H1 (cell line): ENCODE measurements around the gene ZNF771. TPM values are rescaled to one million over a fixed set of nuclear protein-coding genes. Genes with fewer than 3 reads are reported as not detected.

Experiments
- CTCF ChIA-PET: fragments of 300-600 bp; sonication (Branson Sonifier 250); formaldehyde crosslinking; loops from one replicate; lab custom pipeline; 2021; ENCODE audit not compliant: partially characterized antibody; lab: Charles Lee
- POLR2A ChIA-PET: fragments of 300-600 bp; sonication (Branson Sonifier 250); formaldehyde crosslinking; loops from one replicate; lab custom pipeline; 2021; ENCODE audit warnings: inconsistent platforms; ENCODE audit not compliant: partially characterized antibody; lab: Charles Lee
- DNase-seq, 2 experiments: peaks; one replicate each; pipeline versions ENCODE4 v3.0.0 to v3.0.0-alpha.2; 2010 to 2022; ENCODE audit warnings: low spot score in 2 of 2, low read depth in 1 of 2, mixed read lengths in 1 of 2
- FAIRE-seq: peaks from 2 replicates; lab custom pipeline; 2011; peaks lifted over from hg19 to GRCh38; lab: Jason Lieb, UNC
- H2AFZ ChIP-seq: 2 replicates; pipeline ENCODE4 v1.8.1; 2012; ENCODE audit warnings: low read length, inconsistent platforms
- H2AK5ac ChIP-seq: 2 replicates; pipeline ENCODE4 v1.6.1; 2013; ENCODE audit warnings: low read depth, low read length
- H2BK120ac ChIP-seq: replicated peaks from 2 replicates; pipeline ENCODE3; 2013; ENCODE audit warnings: low read depth, low read length, inconsistent platforms
- H2BK12ac ChIP-seq: 2 replicates; pipeline ENCODE4 v1.6.1; 2013; ENCODE audit warnings: low read depth, low read length
- H2BK15ac ChIP-seq: 2 replicates; pipeline ENCODE4 v1.6.1; 2013; ENCODE audit warnings: low read length
- H2BK20ac ChIP-seq: 2 replicates; pipeline ENCODE4 v1.6.1; 2013; ENCODE audit warnings: low read length
- H2BK5ac ChIP-seq: 2 replicates; pipeline ENCODE4 v1.6.1; 2013; ENCODE audit warnings: low read depth, low read length
- H3K14ac ChIP-seq: 2 replicates; pipeline ENCODE4 v1.6.1; 2013; ENCODE audit warnings: inconsistent platforms; ENCODE audit not compliant: insufficient read length
- H3K18ac ChIP-seq: 2 replicates; pipeline ENCODE4 v1.6.1; 2013; ENCODE audit warnings: low read length; ENCODE audit errors: extremely low read depth
- H3K23ac ChIP-seq: 2 replicates; pipeline ENCODE4 v1.6.1; 2013; ENCODE audit warnings: inconsistent platforms; ENCODE audit not compliant: insufficient read length
- H3K23me2 ChIP-seq: 2 replicates; pipeline ENCODE4 v1.6.1; 2013; ENCODE audit warnings: low read depth, low read length
- H3K27ac ChIP-seq: 2 replicates; pipeline ENCODE4 v1.6.1; 2011; ENCODE audit warnings: low read depth, low read length, inconsistent platforms
- H3K27me3 ChIP-seq, 4 experiments: replicated peaks in 1 of 4; 1 replicate in 1 of 4; 2 replicates in 3 of 4; pipeline versions ENCODE4 v1.6.1 to v1.8.1; 2011 to 2013; ENCODE audit warnings: low read length in 3 of 4, mild to moderate bottlenecking in 3 of 4, inconsistent platforms in 2 of 4, mixed read lengths in 2 of 4, moderate library complexity in 1 of 4; ENCODE audit not compliant: control insufficient read depth in 3 of 4, insufficient read depth in 3 of 4; ENCODE audit errors: extremely low read depth in 1 of 4
- H3K36me3 ChIP-seq, 4 experiments: 2 replicates each; pipeline versions ENCODE4 v1.6.1 to v1.8.1; 2011 to 2013; ENCODE audit warnings: mild to moderate bottlenecking in 4 of 4, low read length in 3 of 4, moderate library complexity in 2 of 4, control low read depth in 1 of 4, inconsistent platforms in 1 of 4; ENCODE audit not compliant: insufficient read depth in 4 of 4, control insufficient read depth in 2 of 4
- H3K4ac ChIP-seq: replicated peaks from 2 replicates; pipeline ENCODE3; 2013; ENCODE audit warnings: low read length, low read depth, mixed read lengths, inconsistent platforms; ENCODE audit not compliant: insufficient read length
- H3K4me1 ChIP-seq, 4 experiments: replicated peaks in 1 of 4; 1 replicate in 1 of 4; 2 replicates in 3 of 4; pipeline versions ENCODE4 v1.6.1 to v1.8.1; 2011 to 2013; ENCODE audit warnings: low read length in 3 of 4, inconsistent platforms in 2 of 4, mixed read lengths in 1 of 4; ENCODE audit not compliant: insufficient read depth in 4 of 4, control insufficient read depth in 3 of 4
- H3K4me2 ChIP-seq, 2 experiments: 2 replicates each; pipeline versions ENCODE4 v1.6.1 to v1.8.1; 2011 to 2013; ENCODE audit warnings: low read depth in 2 of 2, low read length in 2 of 2, control low read depth in 1 of 2, inconsistent platforms in 1 of 2, mild to moderate bottlenecking in 1 of 2; ENCODE audit not compliant: insufficient read depth in 1 of 2
- H3K4me3 ChIP-seq, 4 experiments: fragments of 200-600, 300-600 bp in 1 of 4; sonication (generic), shearing (Covaris generic), sonication (Bioruptor Twin) in 1 of 4; 2 replicates each; pipeline versions ENCODE4 v1.5.1 to v1.8.1; 2011 to 2016; ENCODE audit warnings: low read length in 4 of 4, low read depth in 3 of 4, control low read depth in 2 of 4, inconsistent platforms in 2 of 4, mild to moderate bottlenecking in 2 of 4, mixed read lengths in 1 of 4, moderate library complexity in 1 of 4; ENCODE audit not compliant: insufficient read depth in 2 of 4; ENCODE audit errors: extremely low read depth in 1 of 4
- H3K56ac ChIP-seq: replicated peaks from 2 replicates; pipeline ENCODE3; 2013; ENCODE audit warnings: low read depth, mild to moderate bottlenecking, mixed read lengths, low read length, inconsistent platforms; ENCODE audit not compliant: insufficient read length
- H3K79me1 ChIP-seq: 2 replicates; pipeline ENCODE4 v1.6.1; 2013; ENCODE audit warnings: low read depth, low read length, control low read depth
- H3K79me2 ChIP-seq, 2 experiments: 2 replicates each; pipeline versions ENCODE4 v1.6.1 to v1.8.1; 2012 to 2013; ENCODE audit warnings: low read length in 2 of 2, mild to moderate bottlenecking in 2 of 2, inconsistent platforms in 1 of 2; ENCODE audit not compliant: insufficient read depth in 2 of 2, control insufficient read depth in 1 of 2
- H3K9ac ChIP-seq, 4 experiments: replicated peaks in 1 of 4; 1 replicate in 1 of 4; 2 replicates in 3 of 4; pipeline versions ENCODE4 v1.6.1 to v1.8.1; 2011 to 2013; ENCODE audit warnings: low read depth in 3 of 4, low read length in 3 of 4, control low read depth in 2 of 4, mild to moderate bottlenecking in 2 of 4, moderate library complexity in 2 of 4, inconsistent platforms in 1 of 4; ENCODE audit errors: extremely low read depth in 1 of 4
- H3K9me3 ChIP-seq, 2 experiments: 2 replicates each; pipeline versions ENCODE4 v1.6.1 to v1.8.1; 2012 to 2013; ENCODE audit warnings: mild to moderate bottlenecking in 2 of 2, moderate library complexity in 2 of 2, control low read depth in 1 of 2, inconsistent platforms in 1 of 2, low read depth in 1 of 2, low read length in 1 of 2, mixed read lengths in 1 of 2; ENCODE audit not compliant: insufficient read depth in 2 of 2
- H4K20me1 ChIP-seq, 2 experiments: replicated peaks in 1 of 2; 2 replicates each; pipeline versions ENCODE3 to v1.8.1; 2011 to 2013; ENCODE audit warnings: inconsistent platforms in 2 of 2, low read length in 2 of 2, mild to moderate bottlenecking in 1 of 2; ENCODE audit not compliant: insufficient read depth in 2 of 2, control insufficient read depth in 1 of 2
- H4K5ac ChIP-seq: 2 replicates; pipeline ENCODE4 v1.6.1; 2013; ENCODE audit warnings: low read length, low read depth, mixed read lengths, inconsistent platforms; ENCODE audit not compliant: insufficient read length
- H4K8ac ChIP-seq: 2 replicates; pipeline ENCODE4 v1.8.0; 2013; ENCODE audit warnings: mild to moderate bottlenecking, moderate library complexity, low read length, inconsistent platforms; ENCODE audit not compliant: insufficient read depth; ENCODE audit errors: extremely low read depth
- H4K91ac ChIP-seq: replicated peaks from 2 replicates; pipeline ENCODE3; 2013; ENCODE audit warnings: low read length, mixed read lengths, inconsistent platforms; ENCODE audit not compliant: insufficient read length
- BACH1 ChIP-seq: IDR thresholded peaks from 2 replicates; pipeline ENCODE4 v1.6.1; 2012; ENCODE audit warnings: low read length, improper control_type of control experiment
- GTF2F1 ChIP-seq: IDR thresholded peaks from 2 replicates; pipeline ENCODE4 v1.6.1; 2012; ENCODE audit warnings: low read depth, low read length, improper control_type of control experiment, borderline replicate concordance
- KDM1A ChIP-seq: fragments of 200-600, 300-600 bp; sonication (generic); IDR thresholded peaks from 2 replicates; pipeline ENCODE4 v1.7.1; 2016; ENCODE audit warnings: mild to moderate bottlenecking, low read length, borderline replicate concordance
- KDM4A ChIP-seq: IDR thresholded peaks from one replicate; pipeline ENCODE4 v1.7.1; 2012; ENCODE audit warnings: low read depth, mild to moderate bottlenecking, moderate library complexity, low read length, inconsistent platforms; ENCODE audit not compliant: severe bottlenecking
- RAD21 ChIP-seq, 2 experiments: IDR thresholded peaks in 1 of 2; conservative IDR thresholded peaks in 1 of 2; 2 replicates each; pipeline ENCODE4 v1.6.1; 2011; ENCODE audit warnings: low read depth in 2 of 2, low read length in 2 of 2, improper control_type of control experiment in 1 of 2, inconsistent platforms in 1 of 2, mild to moderate bottlenecking in 1 of 2, moderate library complexity in 1 of 2
- SAP30 ChIP-seq: fragments of 300-600 bp; sonication (generic); IDR thresholded peaks from 2 replicates; pipeline ENCODE4 v1.7.1; 2012; ENCODE audit warnings: low read length, moderate library complexity, mild to moderate bottlenecking, inconsistent platforms; ENCODE audit not compliant: insufficient read depth, insufficient replicate concordance
- SIRT6 ChIP-seq: IDR thresholded peaks from one replicate; pipeline ENCODE4 v1.7.1; 2012; ENCODE audit warnings: low read length, inconsistent platforms
- SIX5 ChIP-seq: IDR thresholded peaks from 2 replicates; pipeline ENCODE4 v1.6.1; 2011; ENCODE audit warnings: mild to moderate bottlenecking, low read depth, low read length
- SUZ12 ChIP-seq: fragments of 200-600 bp; sonication (generic); IDR thresholded peaks from 2 replicates; pipeline ENCODE4 v1.6.1; 2012; ENCODE audit warnings: mild to moderate bottlenecking, inconsistent platforms, low read length, moderate library complexity, mixed read lengths
- WGBS, 2 experiments: shearing (Covaris generic) in 1 of 2; methylation state at CpG; one replicate each; pipeline versions ENCODE4 v1.1.6 to v1.1.7; 2013 to 2015; ENCODE audit warnings: low lambda C conversion rate in 2 of 2, mixed read lengths in 2 of 2, inconsistent platforms in 1 of 2, low coverage in 1 of 2, missing lambda C conversion rate in 1 of 2; ENCODE audit not compliant: insufficient replicate concordance in 2 of 2, insufficient coverage in 1 of 2, insufficient read length in 1 of 2; ENCODE audit errors: extremely low coverage in 1 of 2, missing lambda C conversion rate in 1 of 2; 5-methylcytosine and 5-hydroxymethylcytosine counted together
- polyA plus RNA-seq, 7 experiments: library from polyadenylated mRNA; depleted of rRNA in 3 of 7; stranded (reverse) in 5 of 7; unstranded in 2 of 7; fragments of >200 nt in 5 of 7; fragments of 200-250 nt in 2 of 7; gene quantifications; 1 replicate in 5 of 7; 2 replicates in 1 of 7; 4 replicates in 1 of 7; pipeline versions ENCODE4 v1.2.1 to v1.2.3, GENCODE V29; 2011 to 2013; ENCODE audit warnings: missing spikeins in 2 of 7, mixed read lengths in 2 of 7
- total RNA-seq: library from RNA; stranded (reverse); fragmentation: NEBNext Ultra II Directional; extraction: Animal tissue kit (Norgen Biotek cat#: 25700); gene quantifications from 2 replicates; pipeline ENCODE4 v1.2.1, GENCODE V29; 2021
- TF ChIP-seq, protein P1 (sequence below): IDR thresholded peaks from 2 replicates; pipeline ENCODE4 v1.6.1; 2012; ENCODE audit warnings: low read length, inconsistent platforms

The ZNF771 gene
- total and polyA plus RNA-seq, 2 of the 8 experiments (the other 6 are each of a cell fraction or from before 2014, with no cell fraction given): 10.6 to 15.7 TPM

GRCh38 chr16:30439720-30440348, 32.4 kb downstream of the ZNF771 start:
- Histone ChIP-seq H3K79me2 (peaks cover 0 to 10% of the 10 kb centered on the region in 2 experiments; a peak in 1 of 4 replicates), H4K20me1 (peaks cover 0 to under 1% of the 10 kb centered on the region in 2 experiments), H3K27ac (no peak overlapping the region), H3K4ac (no peak overlapping the region), H2BK120ac (no peak overlapping the region), H2AK5ac (no peak overlapping the region), H4K5ac (no peak overlapping the region), H4K91ac (no peak overlapping the region), H2BK20ac (no peak overlapping the region), H3K56ac (no peak overlapping the region), H3K14ac (no peak overlapping the region), H3K4me2 (no peak overlapping the region), H3K23me2 (peaks cover under 1% of the 10 kb centered on the region; the same call in 1 of the 2 replicates), H3K23ac (no peak overlapping the region), H2AFZ (no peak overlapping the region), H2BK12ac (no peak overlapping the region), H4K8ac (no peak overlapping the region), H3K4me3 (no peak overlapping the region), H3K9ac (no peak overlapping the region), H3K27me3 (0 out of 7 replicates have a peak, but pooled peaks cover 0 to 4% (median 0%) of the 10 kb centered on the region in 4 experiments), H3K9me3 (no peaks in the 10 kb centered on the region), H3K4me1 (peaks cover 0 to 7% (median 3%) of the 10 kb centered on the region in 4 experiments; a peak in 5 of 7 replicates), H3K79me1 (peaks cover 5% of the 10 kb centered on the region), H3K36me3 (peaks cover 0 to 13% (median 0%) of the 10 kb centered on the region in 4 experiments; a peak in 1 of 8 replicates), H2BK5ac (no peak overlapping the region), H3K18ac (no peak overlapping the region), H2BK15ac (no peak overlapping the region)
- ChIA-PET CTCF (interaction anchor here (1.2 to 1.5 kb wide), 4 partner anchors 10 to 176 kb away, joined by 3 to 4 read pairs (median 4); no protein-coding TSS in a partner anchor), POLR2A (no interaction called here)
- DNase-seq: no peak
- 82% methylated on average over 6 of the region's 6 CpGs; no CpG with 5 or more reads in 1 of the 2 experiments for WGBS, 2 experiments
- no peak for FAIRE-seq
- TF ChIP-seq, protein P1, sequence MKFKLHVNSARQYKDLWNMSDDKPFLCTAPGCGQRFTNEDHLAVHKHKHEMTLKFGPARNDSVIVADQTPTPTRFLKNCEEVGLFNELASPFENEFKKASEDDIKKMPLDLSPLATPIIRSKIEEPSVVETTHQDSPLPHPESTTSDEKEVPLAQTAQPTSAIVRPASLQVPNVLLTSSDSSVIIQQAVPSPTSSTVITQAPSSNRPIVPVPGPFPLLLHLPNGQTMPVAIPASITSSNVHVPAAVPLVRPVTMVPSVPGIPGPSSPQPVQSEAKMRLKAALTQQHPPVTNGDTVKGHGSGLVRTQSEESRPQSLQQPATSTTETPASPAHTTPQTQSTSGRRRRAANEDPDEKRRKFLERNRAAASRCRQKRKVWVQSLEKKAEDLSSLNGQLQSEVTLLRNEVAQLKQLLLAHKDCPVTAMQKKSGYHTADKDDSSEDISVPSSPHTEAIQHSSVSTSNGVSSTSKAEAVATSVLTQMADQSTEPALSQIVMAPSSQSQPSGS: no peak
- TF ChIP-seq GTF2F1 (no peak), BACH1 (no peak), RAD21 (IDR thresholded peaks at IDR 0.05 in 1 of 2, conservative IDR thresholded peaks at IDR 0.05 in 1 of 2; ENCODE audit: low read depth in 2 of 2, low read length in 2 of 2) (no peak), SIX5 (no peak), SIRT6 (no peak), SAP30 (no peak), SUZ12 (no peak), KDM1A (no peak), KDM4A (no peak)
